ENCODE data around the gene VWF. TPM values are rescaled to one million over a fixed set of nuclear protein-coding genes. Genes with fewer than 3 reads are reported as not detected.

Gene VWF
- total and polyA plus RNA-seq, 2 donors (not counting 3 experiments of a cell fraction or from before 2014, with no cell fraction given): 1,041 to 2,328 TPM

DNA sequence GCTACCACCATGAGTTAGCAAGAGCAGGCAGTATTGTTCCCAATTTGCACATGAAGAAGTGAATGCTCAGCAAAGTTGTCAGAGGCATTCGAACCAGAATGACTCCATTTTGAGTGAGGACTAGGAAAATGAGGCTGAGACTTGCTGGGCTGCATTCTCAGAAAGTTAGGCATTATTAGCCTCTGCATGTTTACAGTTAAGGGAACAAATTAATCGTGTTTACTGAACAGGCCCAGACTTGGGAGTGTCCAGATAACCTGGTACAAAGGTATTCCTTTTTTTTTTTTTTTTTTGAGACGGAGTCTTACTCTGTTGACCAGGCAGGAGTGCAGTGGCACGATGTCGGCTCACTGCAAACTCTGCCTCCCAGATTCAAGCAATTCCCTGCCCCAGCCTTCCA, 22.5 kb upstream of the VWF start:
- H3K27me3 ChIP-seq (ENCODE audit: control insufficient read depth in 2 of 2, insufficient read depth in 2 of 2, low read length in 2 of 2): no peaks in the 10 kb centered on the region

More for the DNA sequence above, 22.5 kb upstream of the VWF start:
- dilution Hi-C loops (cut with MboI; ENCODE audit: extremely low pct_ligation_motif_present, low sequenced_read_pairs): no loop called here
- no peak overlapping the region for H3K27ac ChIP-seq (ENCODE audit: insufficient read depth, low read depth, low read length)
- no peaks in the 10 kb centered on the region for H3K36me3 ChIP-seq (ENCODE audit: control insufficient read depth in 2 of 2, extremely low read depth in 1 of 2, insufficient read depth in 2 of 2, low read length in 2 of 2)
- peaks cover 18% of the 10 kb centered on the region for H3K4me1 ChIP-seq (ENCODE audit: control insufficient read depth, extremely low read depth, insufficient read depth, low read length)
- no peaks in the 10 kb centered on the region for H3K9me3 ChIP-seq (replicated peaks; ENCODE audit: control insufficient read depth, insufficient read depth, low read length)
- POLR2A ChIA-PET: interaction anchor here (0.7 kb wide), 1 partner anchor 32 kb away, joined by 4 read pairs; no protein-coding TSS in a partner anchor
- FAIRE-seq: no peak
- no peak overlapping the region for H3K4me3 ChIP-seq (replicated peaks in 1 of 3; ENCODE audit: insufficient read depth in 1 of 3, low read depth in 1 of 3, low read length in 3 of 3)
- H3K9me1 ChIP-seq (replicated peaks; ENCODE audit: control insufficient read depth, extremely low read depth, insufficient read depth, low read length): no peaks in the 10 kb centered on the region
- no peak overlapping the region for H3K4me2 ChIP-seq (ENCODE audit: insufficient read depth, low read length)
- H3K9ac ChIP-seq (replicated peaks; ENCODE audit: extremely low read depth, insufficient read depth, low read length): no peak overlapping the region
- DNase-seq (ENCODE audit: low read depth, low spot score): no peak
- CTCF ChIA-PET: interaction anchor here (1.2 kb wide), 1 partner anchor 26 kb away, joined by 3 read pairs; no protein-coding TSS in a partner anchor
- H4K20me1 ChIP-seq (replicated peaks; ENCODE audit: control insufficient read depth, extremely low read depth, insufficient read depth, low read length): no peaks in the 10 kb centered on the region
- intact Hi-C loops (cut with micrococcal nuclease): no loop called here
- no TSS peak for BruUV-seq (replicated peaks)
- TF ChIP-seq POLR2AphosphoS5 (IDR thresholded peaks at IDR 0.05; ENCODE audit: insufficient read depth, low read depth, low read length): no peak
- TF ChIP-seq, protein P1, sequence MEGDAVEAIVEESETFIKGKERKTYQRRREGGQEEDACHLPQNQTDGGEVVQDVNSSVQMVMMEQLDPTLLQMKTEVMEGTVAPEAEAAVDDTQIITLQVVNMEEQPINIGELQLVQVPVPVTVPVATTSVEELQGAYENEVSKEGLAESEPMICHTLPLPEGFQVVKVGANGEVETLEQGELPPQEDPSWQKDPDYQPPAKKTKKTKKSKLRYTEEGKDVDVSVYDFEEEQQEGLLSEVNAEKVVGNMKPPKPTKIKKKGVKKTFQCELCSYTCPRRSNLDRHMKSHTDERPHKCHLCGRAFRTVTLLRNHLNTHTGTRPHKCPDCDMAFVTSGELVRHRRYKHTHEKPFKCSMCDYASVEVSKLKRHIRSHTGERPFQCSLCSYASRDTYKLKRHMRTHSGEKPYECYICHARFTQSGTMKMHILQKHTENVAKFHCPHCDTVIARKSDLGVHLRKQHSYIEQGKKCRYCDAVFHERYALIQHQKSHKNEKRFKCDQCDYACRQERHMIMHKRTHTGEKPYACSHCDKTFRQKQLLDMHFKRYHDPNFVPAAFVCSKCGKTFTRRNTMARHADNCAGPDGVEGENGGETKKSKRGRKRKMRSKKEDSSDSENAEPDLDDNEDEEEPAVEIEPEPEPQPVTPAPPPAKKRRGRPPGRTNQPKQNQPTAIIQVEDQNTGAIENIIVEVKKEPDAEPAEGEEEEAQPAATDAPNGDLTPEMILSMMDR (IDR thresholded peaks at IDR 0.05; ENCODE audit: extremely low read depth in 1 of 2, insufficient read depth in 1 of 2, low read depth in 1 of 2, low read length in 2 of 2): no peak
- TF ChIP-seq GATA2 (IDR thresholded peaks at IDR 0.05; ENCODE audit: insufficient read depth, insufficient read length, low read depth, low read length): no peak
- no peak for TF ChIP-seq FOS (IDR thresholded peaks at IDR 0.05; ENCODE audit: borderline replicate concordance, insufficient read depth, low read length)
- TF ChIP-seq JUN (IDR thresholded peaks at IDR 0.05; ENCODE audit: borderline replicate concordance, insufficient read depth, insufficient read length, low read depth): no peak
- TF ChIP-seq, protein P2, sequence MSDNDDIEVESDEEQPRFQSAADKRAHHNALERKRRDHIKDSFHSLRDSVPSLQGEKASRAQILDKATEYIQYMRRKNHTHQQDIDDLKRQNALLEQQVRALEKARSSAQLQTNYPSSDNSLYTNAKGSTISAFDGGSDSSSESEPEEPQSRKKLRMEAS (IDR thresholded peaks at IDR 0.05; ENCODE audit: insufficient read depth, insufficient read length): no peak
- no peak for TF ChIP-seq EZH2 (IDR thresholded peaks at IDR 0.05; ENCODE audit: borderline replicate concordance, low read depth, low read length, severe bottlenecking)
- H2AFZ ChIP-seq (ENCODE audit: low read depth, low read length): no peak overlapping the region
- no peaks in the 10 kb centered on the region for H3K79me2 ChIP-seq (ENCODE audit: control insufficient read depth, insufficient read depth, low read length)

All from endothelial cell of umbilical vein (primary cell).